Upper lobe of left lung (tissue), 6 donors: Measurements from ENCODE around the gene IL21. TPM values are rescaled to one million over a fixed set of nuclear protein-coding genes. Genes with fewer than 3 reads are reported as not detected.
"Not testable (repeated sequence)": the region's sequence is repeated elsewhere in the genome, so short reads cannot be mapped to it uniquely, and the experiment has no call there.

Experiments
- ATAC-seq, 2 donors: fragments of 200-7000 bp; cut with Tn5 transposase; one replicate each; pipeline ENCODE4 v1.9.1; 2022; ENCODE audit warnings: mild to moderate bottlenecking in 2 of 2, moderate library complexity in 2 of 2; ENCODE audit not compliant: low FRiP score in 2 of 2
- DNase-seq, 2 donors: peaks; one replicate each; pipeline ENCODE4 v3.0.0-alpha.2; 2019 to 2020
- H3K27ac ChIP-seq, 4 donors: fragments of 200-600 bp; sonication (generic); one replicate each; pipeline ENCODE4 v1.5.1; 2016 to 2019
- H3K27me3 ChIP-seq, 4 donors: fragments of 200-600 bp; sonication (generic); one replicate each; pipeline ENCODE4 v1.5.1; 2017 to 2019
- H3K36me3 ChIP-seq, 4 donors: fragments of 200-600 bp; sonication (generic); one replicate each; pipeline ENCODE4 v1.5.1; 2016 to 2019
- H3K4me1 ChIP-seq, 4 donors: fragments of 200-600 bp; sonication (generic); one replicate each; pipeline ENCODE4 v1.5.1; 2018 to 2019
- H3K4me3 ChIP-seq, 4 donors: fragments of 200-600 bp; sonication (generic); one replicate each; pipeline ENCODE4 v1.5.1; 2017 to 2019; ENCODE audit warnings: mild to moderate bottlenecking in 2 of 4, moderate library complexity in 1 of 4
- H3K9me3 ChIP-seq, 4 donors: fragments of 200-600 bp; sonication (generic); one replicate each; pipeline ENCODE4 v1.5.1; 2018 to 2019
- EP300 ChIP-seq, 4 donors: sonication (generic); formaldehyde crosslinking; IDR thresholded peaks; one replicate each; pipeline ENCODE4 v1.5.1; 2017; ENCODE audit warnings: antibody characterized with exemption in 4 of 4, control low read depth in 2 of 4
- POLR2A ChIP-seq, 4 donors: fragments of 450-650 bp; IDR thresholded peaks; one replicate each; pipeline ENCODE4 v1.5.1; 2016 to 2017; ENCODE audit warnings: antibody characterized with exemption in 4 of 4, mild to moderate bottlenecking in 2 of 4
- POLR2AphosphoS5 ChIP-seq, 2 donors: sonication (generic); formaldehyde crosslinking; IDR thresholded peaks; one replicate each; pipeline ENCODE4 v1.5.1; 2017; ENCODE audit warnings: antibody characterized with exemption in 2 of 2
- WGBS, 2 donors: methylation state at CpG; one replicate each; pipeline ENCODE4 v1.1.5; 2017 to 2018; 5-methylcytosine and 5-hydroxymethylcytosine counted together
- total RNA-seq, 6 donors: library from RNA; depleted of rRNA in 4 of 6; stranded (reverse); fragments of >200 nt in 4 of 6; gene quantifications; one replicate each; pipeline versions ENCODE4 v1.1.0 to v1.2.1, GENCODE V29; 2016 to 2021
- TF ChIP-seq, protein P1 (sequence below), 6 experiments: fragments of 450-650 bp in 4 of 6; fragments of 200-600 bp in 2 of 6; sonication (generic) in 2 of 6; IDR thresholded peaks; one replicate each; pipeline ENCODE4 v1.5.1; 2016 to 2019; ENCODE audit warnings: antibody characterized with exemption in 6 of 6
- donor health status: DM: no; HTN: no; CAD: no; lungs with moderate emphysema.
- donor health status: DM: no; HTN: yes; CAD: no; lungs with severe emphysema.

IL21 gene
- total RNA-seq, 6 donors from 2014 or later: not detected

DNA sequence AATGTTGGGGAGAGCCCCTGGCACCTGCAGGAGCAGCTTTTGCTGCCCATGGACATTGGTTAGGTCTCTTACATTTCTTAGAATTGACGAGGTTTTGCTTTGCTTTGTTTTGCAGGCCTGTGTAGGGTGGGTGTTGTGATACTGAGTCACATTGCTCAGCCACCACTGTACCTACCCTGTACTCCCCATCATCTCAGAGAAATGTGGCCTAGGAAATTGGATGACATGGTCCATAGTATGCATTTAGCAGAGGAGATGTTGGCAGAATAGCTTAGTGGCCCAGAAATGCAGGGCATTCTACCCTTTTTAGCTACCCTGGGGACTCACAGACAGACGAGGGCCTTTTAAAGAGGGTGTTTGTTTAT lies 43.7 kb downstream of the IL21 start:
- Histone ChIP-seq H3K27me3 (no peaks in the 10 kb centered on the region), H3K4me1 (no peaks in the 10 kb centered on the region), H3K4me3 (no peak overlapping the region), H3K36me3 (no peaks in the 10 kb centered on the region), H3K9me3 (no peaks in the 10 kb centered on the region), H3K27ac (no peak overlapping the region)
- TF ChIP-seq EP300 (IDR thresholded peaks at IDR 0.05) (no peak), POLR2A (IDR thresholded peaks at IDR 0.05) (no peak), POLR2AphosphoS5 (IDR thresholded peaks at IDR 0.05) (no peak)
- TF ChIP-seq, protein P1, sequence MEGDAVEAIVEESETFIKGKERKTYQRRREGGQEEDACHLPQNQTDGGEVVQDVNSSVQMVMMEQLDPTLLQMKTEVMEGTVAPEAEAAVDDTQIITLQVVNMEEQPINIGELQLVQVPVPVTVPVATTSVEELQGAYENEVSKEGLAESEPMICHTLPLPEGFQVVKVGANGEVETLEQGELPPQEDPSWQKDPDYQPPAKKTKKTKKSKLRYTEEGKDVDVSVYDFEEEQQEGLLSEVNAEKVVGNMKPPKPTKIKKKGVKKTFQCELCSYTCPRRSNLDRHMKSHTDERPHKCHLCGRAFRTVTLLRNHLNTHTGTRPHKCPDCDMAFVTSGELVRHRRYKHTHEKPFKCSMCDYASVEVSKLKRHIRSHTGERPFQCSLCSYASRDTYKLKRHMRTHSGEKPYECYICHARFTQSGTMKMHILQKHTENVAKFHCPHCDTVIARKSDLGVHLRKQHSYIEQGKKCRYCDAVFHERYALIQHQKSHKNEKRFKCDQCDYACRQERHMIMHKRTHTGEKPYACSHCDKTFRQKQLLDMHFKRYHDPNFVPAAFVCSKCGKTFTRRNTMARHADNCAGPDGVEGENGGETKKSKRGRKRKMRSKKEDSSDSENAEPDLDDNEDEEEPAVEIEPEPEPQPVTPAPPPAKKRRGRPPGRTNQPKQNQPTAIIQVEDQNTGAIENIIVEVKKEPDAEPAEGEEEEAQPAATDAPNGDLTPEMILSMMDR (IDR thresholded peaks at IDR 0.05): no peak
- 55 to 60% methylated on average over 2 of the region's 2 CpGs for WGBS, 2 donors
- ATAC-seq: no peak
- no peak for DNase-seq

DNA sequence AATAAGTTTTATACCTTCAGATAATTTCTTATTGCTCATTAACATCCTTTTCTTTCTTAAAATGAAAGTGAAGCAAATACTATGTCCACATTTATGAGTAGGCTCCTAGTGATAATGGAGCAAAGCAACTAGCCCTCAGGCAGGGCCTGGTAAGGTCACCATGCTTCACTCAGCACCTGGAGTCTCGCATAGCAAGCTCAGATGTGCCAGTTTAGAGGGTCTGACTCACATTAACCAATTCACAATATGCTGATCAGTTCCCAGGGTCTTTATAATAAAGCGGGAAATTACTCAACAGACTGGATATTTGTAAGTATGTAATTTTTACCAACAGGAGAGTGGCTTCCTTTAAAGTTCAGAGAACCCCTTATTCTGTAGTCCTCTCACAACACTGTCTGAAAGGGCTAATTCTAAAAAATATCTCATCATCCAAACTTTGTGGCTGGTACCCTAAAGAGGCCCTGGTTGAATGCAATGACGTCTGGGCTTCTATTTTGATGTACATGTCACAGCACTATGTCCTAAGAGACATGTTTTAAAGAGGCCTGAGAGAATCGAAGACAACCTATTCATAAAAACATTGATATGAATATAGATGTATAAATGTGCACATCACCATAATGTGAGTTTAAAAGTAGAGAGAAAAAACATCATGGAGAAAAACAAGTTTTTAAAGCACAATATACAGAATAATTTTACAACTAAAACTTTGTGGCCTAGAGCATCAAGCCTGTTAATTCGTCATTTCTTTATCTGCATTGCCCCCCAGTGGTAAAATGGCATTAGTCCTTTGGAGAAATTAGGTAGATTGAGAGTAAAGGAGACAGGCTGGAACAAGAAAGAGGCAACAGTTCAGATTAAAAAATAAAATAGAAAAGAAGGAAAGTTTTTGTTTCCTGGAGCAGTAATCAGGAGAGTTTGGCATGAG lies 44.3 kb downstream of the IL21 start:
- H3K4me3 ChIP-seq: no peak overlapping the region
- H3K27ac ChIP-seq: no peak overlapping the region
- DNase-seq (no peak), ATAC-seq (no peak)
- H3K27me3 ChIP-seq: no peaks in the 10 kb centered on the region
- H3K4me1 ChIP-seq: no peaks in the 10 kb centered on the region
- H3K9me3 ChIP-seq: no peaks in the 10 kb centered on the region
- WGBS, 2 donors: 69 to 78% methylated on average over 5 of the region's 5 CpGs
- no peaks in the 10 kb centered on the region for H3K36me3 ChIP-seq
- TF ChIP-seq EP300 (IDR thresholded peaks at IDR 0.05) (no peak), POLR2AphosphoS5 (IDR thresholded peaks at IDR 0.05) (no peak)
- TF ChIP-seq, protein P1 (IDR thresholded peaks at IDR 0.05): peak in 4 of 6 experiments; percentile 30 to 42 (median 30)

DNA sequence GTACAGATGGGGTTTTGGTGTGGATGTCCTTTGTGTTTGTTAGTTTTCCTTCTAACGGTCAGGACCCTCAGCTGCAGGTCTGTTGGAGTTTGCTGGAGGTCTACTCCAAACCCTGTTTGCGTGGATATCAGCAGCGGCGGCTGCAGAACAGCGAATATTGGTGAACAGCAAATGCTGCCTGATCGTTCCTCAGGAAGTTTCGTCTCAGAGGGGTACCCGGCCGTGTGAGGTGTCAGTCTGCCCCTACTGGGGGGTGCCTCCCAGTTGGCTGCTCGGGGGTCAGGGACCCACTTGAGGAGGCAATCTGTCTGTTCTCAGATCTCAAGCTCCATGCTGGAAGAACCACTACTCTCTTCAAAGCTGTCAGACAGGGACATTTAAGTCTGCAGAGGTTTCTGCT lies 46.5 kb downstream of the IL21 start:
- not testable (repeated sequence) for DNase-seq, H3K27me3 ChIP-seq, H3K4me3 ChIP-seq, ATAC-seq, H3K36me3 ChIP-seq, H3K27ac ChIP-seq, H3K4me1 ChIP-seq, H3K9me3 ChIP-seq
- WGBS, 2 donors: 90 to 94% methylated on average over 10 of the region's 10 CpGs

DNA sequence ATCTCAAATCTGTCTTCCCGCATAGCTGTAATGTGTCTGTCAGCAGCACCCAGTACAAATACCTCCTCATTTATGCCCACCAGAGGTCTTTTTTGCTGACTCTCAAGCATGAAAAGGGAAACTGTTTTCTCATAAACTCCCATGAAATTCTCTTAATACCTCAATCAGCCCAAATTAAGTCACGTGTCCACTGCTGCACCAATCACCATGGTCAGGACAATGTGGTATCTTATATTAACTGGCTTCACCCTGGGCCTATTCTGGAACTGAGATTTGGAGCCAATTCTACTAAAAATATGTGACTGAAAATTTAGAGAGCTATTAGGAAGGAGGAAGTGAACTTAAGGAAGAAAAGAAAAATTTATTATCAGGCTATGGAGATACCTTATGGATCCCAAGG lies 58.4 kb downstream of the IL21 start:
- 66 to 75% methylated on average over 2 of the region's 2 CpGs for WGBS, 2 donors
- no peak overlapping the region for H3K27ac ChIP-seq

More for the DNA sequence above, 58.4 kb downstream of the IL21 start:
- TF ChIP-seq EP300 (IDR thresholded peaks at IDR 0.05): no peak
- TF ChIP-seq POLR2A (IDR thresholded peaks at IDR 0.05): no peak
- TF ChIP-seq, protein P1 (IDR thresholded peaks at IDR 0.05): no peak
- TF ChIP-seq POLR2AphosphoS5 (IDR thresholded peaks at IDR 0.05): no peak
- H3K4me3 ChIP-seq: no peak overlapping the region
- no peaks in the 10 kb centered on the region for H3K36me3 ChIP-seq
- no peak for ATAC-seq
- DNase-seq: no peak
- no peaks in the 10 kb centered on the region for H3K4me1 ChIP-seq
- H3K27me3 ChIP-seq: no peaks in the 10 kb centered on the region
- peaks cover 0 to 7% (median 1%) of the 10 kb centered on the region in 4 donors for H3K9me3 ChIP-seq

Other genes with a start within 250 kb of the IL21 start
- gene ADAD1, start 242.1 kb downstream of the IL21 start, total RNA-seq: not detected
- gene IL2, start 164.3 kb downstream of the IL21 start, total RNA-seq: 1 to 10 TPM in 2 of 6 donors, not detected in 4; 1.0 to 1.8 TPM
- gene BBS12, start 111.6 kb upstream of the IL21 start, total RNA-seq: 1 to 10 TPM; 2.7 to 8.5 (median 3.2) TPM
- 10 to 100 TPM in 2 of 6 donors, 1 to 10 TPM in 4; 1.2 to 15.7 (median 6.5) TPM for gene FGF2, start 205.8 kb upstream of the IL21 start, total RNA-seq